Measurements from ENCODE around the gene IDH3B.
A peak's percentile ranks its signal among the peaks of the same experiment; 100 is the strongest.

DNA sequence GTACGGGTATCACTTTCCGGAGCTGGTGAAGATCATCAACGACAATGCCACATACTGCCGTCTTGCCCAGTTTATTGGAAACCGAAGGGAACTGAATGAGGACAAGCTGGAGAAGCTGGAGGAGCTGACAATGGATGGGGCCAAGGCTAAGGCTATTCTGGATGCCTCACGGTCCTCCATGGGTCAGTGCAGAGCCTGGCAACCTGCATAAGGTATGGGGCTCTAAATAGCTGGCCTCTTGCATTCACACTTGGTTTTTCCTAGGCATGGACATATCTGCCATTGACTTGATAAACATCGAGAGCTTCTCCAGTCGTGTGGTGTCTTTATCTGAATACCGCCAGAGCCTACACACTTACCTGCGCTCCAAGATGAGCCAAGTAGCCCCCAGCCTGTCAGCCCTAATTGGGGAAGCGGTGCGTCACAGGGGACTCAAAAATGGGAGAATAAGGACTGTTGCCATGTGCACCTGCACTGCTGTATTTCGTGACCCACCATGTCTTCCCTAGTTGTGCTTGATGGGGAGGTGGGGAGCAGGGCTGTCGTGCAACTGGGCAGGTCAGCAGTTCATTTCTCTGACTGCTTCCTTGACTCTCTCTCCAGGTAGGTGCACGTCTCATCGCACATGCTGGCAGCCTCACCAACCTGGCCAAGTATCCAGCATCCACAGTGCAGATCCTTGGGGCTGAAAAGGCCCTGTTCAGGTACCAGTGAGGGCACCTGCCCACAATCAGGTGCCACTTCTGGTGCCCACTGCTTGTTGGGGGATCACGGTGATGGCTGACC is 8.5 kb downstream of the IDH3B start:
- TF ChIP-seq NFE2L2 (IDR thresholded peaks at IDR 0.05; ENCODE audit: low read length) = no peak
- TF ChIP-seq POLR2A (IDR thresholded peaks at IDR 0.05; ENCODE audit: insufficient read depth in 1 of 2, low read depth in 2 of 2, low read length in 2 of 2) = peak; percentile 39 to 46; a peak in 3 of 4 replicates

Data from HepG2 (cell line).